AG08396 (cell line): Measurements from ENCODE around the gene LIN54.

Source experiments
- DNase-seq: peaks from one replicate; pipeline ENCODE4 v3.0.0; 2012; ENCODE audit warnings: low spot score, mixed read lengths

LIN54 gene

DNA sequence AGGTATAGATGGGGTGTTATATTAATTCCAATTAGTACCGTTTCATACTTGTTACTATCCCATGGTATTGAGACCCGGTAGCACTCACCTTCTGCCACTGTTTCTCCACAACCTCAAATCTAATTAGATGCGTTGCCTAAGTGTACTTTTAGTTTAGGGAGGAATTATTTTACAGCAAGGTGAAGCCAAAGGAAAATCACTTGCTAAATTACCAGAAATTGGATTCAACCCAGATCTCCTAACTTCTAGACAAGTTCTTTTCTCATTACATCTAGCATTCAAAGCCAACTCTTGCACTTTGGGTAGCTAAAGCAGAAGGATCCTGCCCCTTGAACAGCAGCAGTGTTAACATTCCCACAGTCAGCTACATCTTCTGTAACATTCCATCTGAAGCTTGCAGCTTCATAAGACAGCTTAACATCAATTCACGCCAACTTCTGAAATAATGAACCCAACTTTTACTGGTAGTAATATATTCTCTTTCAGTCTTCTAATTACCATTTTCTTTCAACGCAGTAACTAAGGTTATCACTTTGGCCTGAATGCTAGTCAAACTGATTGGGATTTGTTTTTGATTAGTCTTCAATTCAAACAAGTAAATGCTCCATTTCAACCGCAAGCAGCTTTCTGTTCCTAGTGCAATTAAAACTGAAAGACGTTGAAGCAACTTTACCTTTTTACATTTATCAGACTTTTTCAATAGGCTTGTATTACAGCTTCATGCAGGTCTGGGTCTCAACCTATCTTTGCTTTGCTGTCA lies 118.7 kb downstream of the LIN54 start:
- DNase-seq: no peak

DNA sequence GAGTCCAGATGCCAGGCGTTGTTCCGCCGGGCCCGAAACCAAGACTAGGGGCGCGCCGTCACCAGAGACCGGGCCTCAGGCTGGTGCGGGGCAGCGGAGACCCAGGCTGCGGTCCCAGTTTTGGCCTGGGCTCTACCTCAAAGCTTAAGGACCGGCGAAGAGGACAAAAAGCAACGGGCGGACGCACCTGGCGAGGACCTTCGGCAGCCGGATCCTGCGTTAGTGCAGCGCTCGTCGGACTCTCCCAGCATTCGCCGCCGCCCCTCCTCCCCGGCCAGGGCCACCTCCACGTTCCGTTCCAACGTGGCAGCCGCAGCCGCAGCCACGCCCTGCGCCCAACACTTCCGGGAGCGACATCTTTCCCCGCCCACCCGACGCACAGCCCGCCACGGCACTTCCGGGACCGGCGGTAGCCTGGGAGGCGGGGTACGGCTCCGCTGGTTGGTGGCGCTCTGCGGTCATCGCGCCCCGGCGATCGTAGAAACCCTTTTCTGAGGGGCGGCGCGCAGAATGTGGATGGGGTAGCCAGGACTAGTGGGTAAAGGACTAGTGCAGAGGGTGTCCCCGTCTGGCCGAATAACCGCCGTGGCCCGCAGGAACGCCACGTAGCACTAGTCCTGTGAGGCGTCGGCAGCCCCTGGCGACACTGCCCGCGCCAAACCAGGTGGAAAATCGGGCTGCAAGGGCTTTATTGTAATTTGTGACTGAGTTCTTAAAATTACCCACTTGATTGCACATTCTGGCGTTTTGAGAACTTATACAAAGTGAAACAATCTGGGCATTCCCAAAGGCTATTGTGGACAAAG lies 119.5 kb downstream of the LIN54 start, which contains the start of gene SEC31A:
Gene SEC31A, minus strand, starts transcription at position 253 of the 806 bp plus-strand sequence. CDS start 9,217 bp downstream, outside the sequence.
- DNase-seq: peak; percentile 92

DNA sequence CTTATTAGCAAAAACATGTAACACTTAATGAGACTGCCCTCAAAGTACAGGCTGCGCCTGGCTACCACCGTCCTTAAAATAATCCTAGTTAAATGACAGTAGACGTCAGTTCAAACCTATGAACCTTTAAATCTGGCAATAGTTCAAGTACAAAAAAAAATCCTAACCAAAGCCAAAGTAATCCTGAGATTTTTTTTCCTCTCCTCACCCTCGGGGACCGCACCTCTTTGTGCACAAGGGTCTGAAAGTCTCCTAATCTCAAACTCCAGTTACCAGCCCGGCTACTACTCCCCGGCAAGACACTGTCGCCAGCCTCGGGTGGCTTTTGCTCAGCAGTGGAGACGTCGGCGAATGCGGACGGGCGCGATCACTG lies 120.1 kb downstream of the LIN54 start:
- DNase-seq: no peak

DNA sequence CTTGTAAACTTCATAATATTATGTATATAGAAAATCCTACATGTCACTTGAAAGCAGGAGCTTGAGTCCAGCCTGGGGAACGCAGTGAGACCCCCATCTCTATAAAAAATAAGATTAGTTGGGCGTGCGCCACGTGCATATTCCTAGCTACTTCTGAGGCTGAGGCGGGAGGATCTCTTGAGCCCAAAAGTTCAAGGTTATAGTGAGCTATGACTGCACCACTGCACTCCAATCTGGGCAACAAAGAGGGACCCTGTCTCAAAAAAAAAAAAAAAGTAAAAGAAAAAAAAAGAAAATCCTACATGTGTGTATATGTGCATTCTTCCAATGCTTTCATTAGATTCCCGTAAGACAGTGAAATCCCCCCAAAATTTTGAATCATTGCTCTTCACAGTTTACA lies 121.3 kb downstream of the LIN54 start:
- DNase-seq: no peak

DNA sequence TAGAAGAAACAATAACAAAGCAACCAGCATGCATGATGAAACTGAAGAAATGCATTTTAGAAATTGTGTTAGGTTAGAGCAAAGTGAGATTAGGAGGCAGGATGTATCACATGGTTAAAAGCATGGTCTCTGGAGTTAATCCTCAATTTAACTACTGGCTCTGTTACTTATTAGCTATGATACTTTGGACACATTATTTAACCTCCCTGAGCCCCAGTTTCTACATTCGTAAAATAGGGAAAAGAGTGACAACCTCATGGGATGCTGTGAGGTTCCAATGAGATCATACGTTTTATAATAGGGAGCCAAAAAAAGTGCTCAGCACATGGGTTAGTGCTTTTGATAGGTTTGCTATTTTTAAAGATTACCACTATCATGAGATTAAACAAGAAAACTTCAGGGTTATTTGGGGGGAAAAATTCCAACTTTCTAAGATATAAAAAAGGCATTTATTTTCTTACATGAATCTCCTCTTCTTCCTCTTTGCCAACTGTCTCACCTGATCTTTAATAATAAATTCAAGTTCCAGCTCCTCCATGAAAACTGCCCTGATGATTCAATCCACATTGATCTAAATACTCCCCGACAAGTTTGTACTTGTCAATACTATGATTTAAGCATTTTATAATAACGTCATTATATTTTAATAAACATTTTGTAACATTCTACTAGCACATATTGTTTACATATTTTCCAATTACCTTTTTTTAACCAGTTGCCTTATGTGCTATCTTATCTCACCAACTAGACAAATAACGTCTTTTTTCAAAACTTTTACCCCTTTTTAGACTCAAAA lies 124.3 kb downstream of the LIN54 start:
- no peak for DNase-seq

DNA sequence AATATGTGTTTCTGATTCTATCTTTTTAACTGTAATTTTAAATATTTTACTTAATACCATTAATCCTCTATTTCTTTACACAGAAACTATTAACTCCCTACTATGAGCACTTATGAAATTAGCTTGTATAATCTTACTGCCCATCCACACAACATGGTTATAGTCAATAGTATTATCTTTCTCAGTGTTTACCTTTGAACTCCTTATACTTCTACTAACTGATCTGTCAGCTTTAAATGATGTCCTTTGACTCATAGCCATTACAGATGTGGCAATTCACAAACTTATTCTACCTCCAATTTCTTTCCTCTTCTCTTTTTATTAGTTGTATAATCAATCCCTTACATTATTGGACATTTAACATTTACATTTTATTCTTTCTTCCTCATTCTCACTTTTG lies 125.2 kb downstream of the LIN54 start:
- no peak for DNase-seq
